HL-60 (cell line): Measurements from ENCODE around the gene ST8SIA2.

ENCODE experiments used
- DNase-seq, 2 experiments: peaks; one replicate each; pipeline ENCODE4 v3.0.0-alpha.2; 2010 to 2020; ENCODE audit warnings: low read depth in 1 of 2, low spot score in 1 of 2
- H3K27ac ChIP-seq: fragments of 250-450 bp; sonication (Bioruptor Pico); replicated peaks from 2 replicates; pipeline ENCODE4 v1.5.1; 2020; ENCODE audit warnings: mild to moderate bottlenecking, moderate library complexity
- H3K27me3 ChIP-seq: fragments of 250-450 bp; sonication (Bioruptor Pico); 2 replicates; pipeline ENCODE4 v1.5.1; 2021; ENCODE audit warnings: mild to moderate bottlenecking, moderate library complexity; ENCODE audit not compliant: insufficient read depth, poor library complexity, severe bottlenecking
- H3K4me3 ChIP-seq: replicated peaks from 2 replicates; pipeline ENCODE4 v1.5.1; 2011; ENCODE audit warnings: mild to moderate bottlenecking, control low read depth, low read length; ENCODE audit not compliant: insufficient read depth
- CTCF ChIP-seq: IDR thresholded peaks from one replicate; pipeline ENCODE4 v1.5.1; 2011; ENCODE audit warnings: low read length, control low read depth, inconsistent platforms; ENCODE audit not compliant: insufficient read depth
- GABPA ChIP-seq: IDR thresholded peaks from 2 replicates; pipeline ENCODE4 v1.6.1; 2012; ENCODE audit warnings: low read depth
- POLR2AphosphoS5 ChIP-seq: IDR thresholded peaks from 2 replicates; pipeline ENCODE4 v1.6.1; 2012; ENCODE audit warnings: low read depth
- SPI1 ChIP-seq: IDR thresholded peaks from 2 replicates; pipeline ENCODE4 v1.6.1; 2012; ENCODE audit warnings: low read depth, mild to moderate bottlenecking, borderline replicate concordance
- TF ChIP-seq, protein P1 (sequence below): IDR thresholded peaks from 2 replicates; pipeline ENCODE4 v1.6.1; 2012; ENCODE audit warnings: low read depth; ENCODE audit not compliant: insufficient replicate concordance

ST8SIA2 gene

GRCh38 chr15:92392462-92392861, 1.2 kb upstream of the ST8SIA2 start:
- no peak for DNase-seq
- Histone ChIP-seq H3K27ac (no peak overlapping the region), H3K27me3 (peaks cover 48% of the 10 kb centered on the region), H3K4me3 (no peak overlapping the region)
- TF ChIP-seq SPI1, result no peak
- TF ChIP-seq POLR2AphosphoS5, result no peak
- TF ChIP-seq, protein P1, sequence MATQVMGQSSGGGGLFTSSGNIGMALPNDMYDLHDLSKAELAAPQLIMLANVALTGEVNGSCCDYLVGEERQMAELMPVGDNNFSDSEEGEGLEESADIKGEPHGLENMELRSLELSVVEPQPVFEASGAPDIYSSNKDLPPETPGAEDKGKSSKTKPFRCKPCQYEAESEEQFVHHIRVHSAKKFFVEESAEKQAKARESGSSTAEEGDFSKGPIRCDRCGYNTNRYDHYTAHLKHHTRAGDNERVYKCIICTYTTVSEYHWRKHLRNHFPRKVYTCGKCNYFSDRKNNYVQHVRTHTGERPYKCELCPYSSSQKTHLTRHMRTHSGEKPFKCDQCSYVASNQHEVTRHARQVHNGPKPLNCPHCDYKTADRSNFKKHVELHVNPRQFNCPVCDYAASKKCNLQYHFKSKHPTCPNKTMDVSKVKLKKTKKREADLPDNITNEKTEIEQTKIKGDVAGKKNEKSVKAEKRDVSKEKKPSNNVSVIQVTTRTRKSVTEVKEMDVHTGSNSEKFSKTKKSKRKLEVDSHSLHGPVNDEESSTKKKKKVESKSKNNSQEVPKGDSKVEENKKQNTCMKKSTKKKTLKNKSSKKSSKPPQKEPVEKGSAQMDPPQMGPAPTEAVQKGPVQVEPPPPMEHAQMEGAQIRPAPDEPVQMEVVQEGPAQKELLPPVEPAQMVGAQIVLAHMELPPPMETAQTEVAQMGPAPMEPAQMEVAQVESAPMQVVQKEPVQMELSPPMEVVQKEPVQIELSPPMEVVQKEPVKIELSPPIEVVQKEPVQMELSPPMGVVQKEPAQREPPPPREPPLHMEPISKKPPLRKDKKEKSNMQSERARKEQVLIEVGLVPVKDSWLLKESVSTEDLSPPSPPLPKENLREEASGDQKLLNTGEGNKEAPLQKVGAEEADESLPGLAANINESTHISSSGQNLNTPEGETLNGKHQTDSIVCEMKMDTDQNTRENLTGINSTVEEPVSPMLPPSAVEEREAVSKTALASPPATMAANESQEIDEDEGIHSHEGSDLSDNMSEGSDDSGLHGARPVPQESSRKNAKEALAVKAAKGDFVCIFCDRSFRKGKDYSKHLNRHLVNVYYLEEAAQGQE, result no peak
- no peak for TF ChIP-seq GABPA
- TF ChIP-seq CTCF, result no peak

DNA sequence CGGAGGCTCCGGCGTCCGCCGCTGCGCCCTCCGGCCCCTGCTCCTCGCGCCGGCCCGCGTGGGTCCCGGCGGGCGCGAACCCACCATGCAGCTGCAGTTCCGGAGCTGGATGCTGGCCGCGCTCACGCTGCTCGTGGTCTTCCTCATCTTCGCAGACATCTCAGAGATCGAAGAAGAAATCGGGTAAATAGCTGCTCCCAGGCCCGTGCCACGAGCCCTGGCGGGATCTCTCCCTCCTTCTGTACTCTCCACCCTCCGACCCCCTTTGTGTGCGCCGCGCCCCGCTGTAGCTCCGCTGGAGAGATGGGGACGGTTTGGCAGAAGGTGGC, 263 bp downstream of the ST8SIA2 start:
- no peak overlapping the region for H3K27ac ChIP-seq
- peaks cover 48% of the 10 kb centered on the region for H3K27me3 ChIP-seq
- TF ChIP-seq SPI1 (no peak), POLR2AphosphoS5 (no peak), GABPA (no peak), CTCF (no peak)
- TF ChIP-seq, protein P1, result no peak
- H3K4me3 ChIP-seq, result no peak overlapping the region
- DNase-seq, result no peak

DNA sequence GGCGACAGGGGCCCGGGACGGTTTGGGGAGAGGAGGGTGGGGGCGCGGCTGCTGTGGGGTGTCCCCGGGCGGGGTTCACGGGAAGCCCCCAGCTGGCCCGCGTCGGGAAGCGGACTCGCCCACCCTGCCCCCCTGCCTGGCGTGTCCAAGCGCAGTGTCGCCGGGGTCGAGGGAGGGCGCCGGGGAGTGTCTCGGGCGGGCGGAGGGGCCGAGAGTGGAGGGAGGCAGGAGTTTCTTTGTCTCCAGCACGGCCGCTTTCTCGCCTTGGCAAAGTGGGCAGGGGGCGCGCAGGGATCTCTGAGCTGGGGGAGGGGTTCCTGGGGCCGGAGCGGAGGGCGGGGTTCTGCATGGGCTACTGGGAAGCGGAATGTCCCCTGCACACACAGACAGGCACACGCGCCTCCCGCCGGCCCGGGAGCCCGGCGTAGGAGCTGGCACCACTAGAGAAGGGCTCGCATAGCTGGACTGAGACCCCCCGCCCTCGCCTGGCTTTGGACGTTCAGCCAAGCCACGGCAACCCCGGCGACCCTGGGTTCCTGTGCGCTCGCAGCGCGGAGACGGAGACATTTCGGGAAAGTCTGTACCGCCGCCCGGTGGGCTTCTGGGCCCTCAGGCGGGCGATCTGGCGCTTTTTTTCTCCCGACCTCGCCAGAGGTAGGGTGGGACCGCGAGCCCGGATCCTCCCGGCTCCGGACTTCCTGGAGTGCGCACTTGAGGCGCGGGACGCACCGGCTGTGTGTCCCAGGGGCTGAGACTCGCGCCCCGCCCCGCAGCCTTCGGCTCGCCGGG, 822 bp downstream of the ST8SIA2 start:
- DNase-seq, result no peak
- H3K4me3 ChIP-seq, result no peak overlapping the region
- H3K27ac ChIP-seq, result no peak overlapping the region
- H3K27me3 ChIP-seq, result peaks cover 48% of the 10 kb centered on the region
- TF ChIP-seq CTCF (no peak), POLR2AphosphoS5 (no peak), GABPA (no peak), SPI1 (no peak)
- TF ChIP-seq, protein P1, result no peak
